Measurements from ENCODE around the gene PARD3B. TPM values are rescaled to one million over a fixed set of nuclear protein-coding genes. Genes with fewer than 3 reads are reported as not detected.

Gene PARD3B
- total and polyA plus RNA-seq, 3 donors from 2014 or later, result 14.6 to 36.8 (median 29.6) TPM

DNA sequence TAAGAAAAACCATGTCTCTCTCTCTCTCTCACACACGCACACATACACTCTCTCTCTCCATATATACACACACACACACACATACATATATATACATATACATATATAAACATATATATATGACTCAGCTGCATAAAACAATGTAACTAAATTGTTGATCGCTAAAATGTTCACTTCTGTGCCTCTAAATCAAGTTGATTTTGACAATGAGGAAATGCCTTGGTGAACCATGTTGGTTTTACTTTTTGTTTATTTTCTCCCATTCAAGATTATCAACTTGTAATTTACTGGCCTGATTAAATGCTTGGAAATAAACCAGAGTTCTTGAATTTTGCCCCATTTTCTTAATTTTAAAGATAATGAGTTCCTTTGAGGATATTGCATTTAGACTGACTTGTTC is 500.4 kb downstream of the PARD3B start:
- Histone ChIP-seq H3K27me3 (no peaks in the 10 kb centered on the region), H3K4me1 (no peaks in the 10 kb centered on the region), H3K4me3 (no peak overlapping the region), H3K36me3 (ENCODE audit: low read depth, missing control alignments) (no peaks in the 10 kb centered on the region), H3K9me3 (no peaks in the 10 kb centered on the region), H3K27ac (no peak overlapping the region)
- no peak for TF ChIP-seq POLR2A (IDR thresholded peaks at IDR 0.05)
- TF ChIP-seq, protein P1, sequence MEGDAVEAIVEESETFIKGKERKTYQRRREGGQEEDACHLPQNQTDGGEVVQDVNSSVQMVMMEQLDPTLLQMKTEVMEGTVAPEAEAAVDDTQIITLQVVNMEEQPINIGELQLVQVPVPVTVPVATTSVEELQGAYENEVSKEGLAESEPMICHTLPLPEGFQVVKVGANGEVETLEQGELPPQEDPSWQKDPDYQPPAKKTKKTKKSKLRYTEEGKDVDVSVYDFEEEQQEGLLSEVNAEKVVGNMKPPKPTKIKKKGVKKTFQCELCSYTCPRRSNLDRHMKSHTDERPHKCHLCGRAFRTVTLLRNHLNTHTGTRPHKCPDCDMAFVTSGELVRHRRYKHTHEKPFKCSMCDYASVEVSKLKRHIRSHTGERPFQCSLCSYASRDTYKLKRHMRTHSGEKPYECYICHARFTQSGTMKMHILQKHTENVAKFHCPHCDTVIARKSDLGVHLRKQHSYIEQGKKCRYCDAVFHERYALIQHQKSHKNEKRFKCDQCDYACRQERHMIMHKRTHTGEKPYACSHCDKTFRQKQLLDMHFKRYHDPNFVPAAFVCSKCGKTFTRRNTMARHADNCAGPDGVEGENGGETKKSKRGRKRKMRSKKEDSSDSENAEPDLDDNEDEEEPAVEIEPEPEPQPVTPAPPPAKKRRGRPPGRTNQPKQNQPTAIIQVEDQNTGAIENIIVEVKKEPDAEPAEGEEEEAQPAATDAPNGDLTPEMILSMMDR (IDR thresholded peaks at IDR 0.05), result no peak
- intact Hi-C loops (cut with DNase I; ENCODE audit: low total_unique reads), result no loop called here
- no peak for DNase-seq
- WGBS, 2 donors, result 84 to 87% methylated on average over 2 of the region's 2 CpGs

DNA sequence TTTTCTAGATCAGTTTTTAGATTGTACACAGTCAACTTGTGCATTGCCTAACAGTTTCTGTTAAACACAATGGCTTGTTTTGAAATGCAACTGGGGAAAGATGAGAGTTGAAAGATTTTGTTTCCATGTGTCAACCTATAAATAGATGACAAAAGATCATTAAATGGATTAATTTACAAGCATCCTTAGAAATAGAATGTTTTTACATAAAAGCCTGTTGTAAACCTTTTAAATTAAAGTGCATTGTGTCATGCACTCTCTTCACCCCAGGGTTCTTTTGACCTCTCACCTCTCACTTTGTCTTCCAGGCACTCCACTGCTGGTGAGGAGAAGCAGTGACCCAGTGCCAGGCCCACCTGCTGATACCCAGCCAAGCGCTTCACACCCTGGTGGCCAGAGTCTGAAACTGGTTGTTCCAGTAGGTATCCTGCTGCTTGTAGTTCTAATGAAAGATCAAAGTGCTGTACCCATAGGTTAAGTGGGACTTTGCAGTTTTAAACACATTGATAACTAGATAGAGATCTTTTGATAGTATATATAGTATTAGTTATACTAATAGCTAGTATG is 502.1 kb downstream of the PARD3B start:
- intact Hi-C loops (cut with DNase I; ENCODE audit: low total_unique reads), result no loop called here
- TF ChIP-seq POLR2A (IDR thresholded peaks at IDR 0.05), result no peak
- TF ChIP-seq, protein P1 (IDR thresholded peaks at IDR 0.05), result no peak

DNA sequence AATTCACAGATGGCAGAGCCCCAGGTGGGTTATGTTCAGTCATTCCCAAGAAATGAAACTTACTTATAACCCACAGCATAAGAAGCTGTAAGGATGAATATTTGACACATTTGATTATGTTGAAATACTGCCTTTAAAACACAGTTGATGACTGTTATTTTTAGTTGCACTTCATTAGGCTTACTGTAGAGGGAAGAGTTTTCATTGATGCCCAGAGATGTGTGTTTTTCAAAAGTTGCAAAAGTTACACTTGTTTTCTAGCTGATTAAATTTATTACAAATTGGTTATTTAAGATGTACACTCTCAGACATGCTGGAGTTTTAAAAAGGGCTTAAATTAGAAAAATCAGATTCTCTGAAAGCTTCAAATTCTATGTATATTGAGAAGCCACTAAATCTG is 506.1 kb downstream of the PARD3B start:
- intact Hi-C loops (cut with DNase I; ENCODE audit: low total_unique reads), result no loop called here
- Histone ChIP-seq H3K4me3 (no peak overlapping the region), H3K4me1 (peaks cover 2% of the 10 kb centered on the region), H3K27ac (no peak overlapping the region), H3K36me3 (ENCODE audit: low read depth, missing control alignments) (no peaks in the 10 kb centered on the region), H3K27me3 (no peaks in the 10 kb centered on the region), H3K9me3 (no peaks in the 10 kb centered on the region)
- no peak for DNase-seq
- TF ChIP-seq POLR2A (IDR thresholded peaks at IDR 0.05), result no peak
- TF ChIP-seq, protein P1 (IDR thresholded peaks at IDR 0.05), result no peak

More for the DNA sequence above, 502.1 kb downstream of the PARD3B start:
- Histone ChIP-seq H3K9me3 (no peaks in the 10 kb centered on the region), H3K4me1 (no peaks in the 10 kb centered on the region), H3K27ac (no peak overlapping the region), H3K36me3 (ENCODE audit: low read depth, missing control alignments) (no peaks in the 10 kb centered on the region), H3K4me3 (no peak overlapping the region), H3K27me3 (no peaks in the 10 kb centered on the region)
- 96 to 100% methylated on average over 1 of the region's 1 CpG for WGBS, 2 donors
- DNase-seq, result no peak

DNA sequence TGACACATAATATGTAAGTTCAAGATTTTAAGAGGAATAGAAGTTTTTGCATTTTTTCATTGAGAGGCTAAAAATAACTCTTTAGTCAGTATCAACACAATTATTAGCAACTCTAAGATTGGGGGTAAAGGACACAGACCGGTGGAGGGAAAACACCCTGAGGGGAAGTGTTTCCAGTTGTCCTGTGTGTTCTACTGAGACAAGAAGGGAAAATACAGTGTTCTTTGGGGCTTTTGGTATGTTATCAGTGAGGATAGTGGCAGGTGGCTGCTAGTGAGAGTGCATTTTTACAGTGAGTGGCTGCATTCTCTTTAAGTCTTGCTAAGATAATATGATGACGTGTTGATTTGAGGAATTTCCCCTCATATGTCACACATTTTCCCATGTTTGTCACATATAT is 507.5 kb downstream of the PARD3B start:
- H3K4me1 ChIP-seq, result peaks cover 2% of the 10 kb centered on the region
- H3K9me3 ChIP-seq, result no peaks in the 10 kb centered on the region
- no peak overlapping the region for H3K27ac ChIP-seq
- no peak overlapping the region for H3K4me3 ChIP-seq
- no peaks in the 10 kb centered on the region for H3K36me3 ChIP-seq (ENCODE audit: low read depth, missing control alignments)
- WGBS, 2 donors, result 88 to 90% methylated on average over 2 of the region's 2 CpGs
- TF ChIP-seq, protein P1 (IDR thresholded peaks at IDR 0.05), result no peak
- no peak for TF ChIP-seq POLR2A (IDR thresholded peaks at IDR 0.05)
- no peak for DNase-seq
- no peaks in the 10 kb centered on the region for H3K27me3 ChIP-seq
- intact Hi-C loops (cut with DNase I; ENCODE audit: low total_unique reads), result no loop called here

DNA sequence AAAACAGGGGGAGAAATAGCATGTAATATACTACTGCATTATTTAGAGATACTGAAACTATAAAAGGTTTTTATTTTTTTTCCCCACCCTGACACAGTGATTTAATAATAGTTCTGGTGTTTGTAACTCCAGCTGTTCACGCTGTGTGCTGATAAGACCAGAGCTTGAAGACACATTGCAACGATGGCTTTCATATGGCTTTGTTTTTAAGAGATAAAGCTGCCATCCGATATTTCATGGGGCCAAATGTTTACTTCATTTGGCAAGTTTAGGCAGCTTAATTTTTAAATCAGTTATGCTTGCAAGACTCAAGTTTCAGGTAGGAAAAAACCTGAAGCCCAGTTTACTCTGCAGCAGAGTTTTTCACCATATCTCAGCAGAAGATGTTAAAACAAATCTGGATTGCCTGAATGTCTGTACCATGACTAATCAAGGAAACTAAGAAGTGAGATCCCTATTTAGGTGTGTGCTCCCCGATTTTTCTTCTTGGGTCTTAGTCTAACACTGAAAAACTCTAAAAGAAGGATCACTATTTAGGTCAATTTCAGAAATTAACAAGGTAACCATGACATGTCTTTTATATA is 508.6 kb downstream of the PARD3B start:
- H3K27me3 ChIP-seq, result no peaks in the 10 kb centered on the region
- 44 to 54% methylated on average over 4 of the region's 4 CpGs for WGBS, 2 donors
- no peaks in the 10 kb centered on the region for H3K9me3 ChIP-seq
- TF ChIP-seq, protein P1 (IDR thresholded peaks at IDR 0.05), result no peak
- TF ChIP-seq POLR2A (IDR thresholded peaks at IDR 0.05), result no peak
- intact Hi-C loops (cut with DNase I; ENCODE audit: low total_unique reads), result no loop called here
- no peaks in the 10 kb centered on the region for H3K36me3 ChIP-seq (ENCODE audit: low read depth, missing control alignments)
- DNase-seq, result no peak
- H3K27ac ChIP-seq, result no peak overlapping the region
- peaks cover 2% of the 10 kb centered on the region for H3K4me1 ChIP-seq
- H3K4me3 ChIP-seq, result no peak overlapping the region
